HG02763 (cell line): ENCODE data around the gene WIZ.
A peak's percentile ranks its signal among the peaks of the same experiment; 100 is the strongest.

Source experiments
- ATAC-seq: cut with Tn5 transposase; IDR thresholded peaks from one replicate; pipeline ENCODE4 v1.9.1; 2021; ENCODE audit warnings: mild to moderate bottlenecking, moderate library complexity; ENCODE audit not compliant: unreplicated experiment

Gene WIZ

GRCh38 chr19:15431396-15432017 lies 18.2 kb downstream of the WIZ start:
- ATAC-seq: no peak

- no peak for ATAC-seq
These were observed 19.1 kb downstream of the WIZ start for GRCh38 chr19:15430526-15431120.

- ATAC-seq: no peak
These were observed 19.8 kb downstream of the WIZ start for GRCh38 chr19:15429825-15430467.

- no peak for ATAC-seq
These were observed 20.6 kb downstream of the WIZ start for GRCh38 chr19:15428956-15429824.

GRCh38 chr19:15427991-15428471 lies 21.7 kb downstream of the WIZ start:
- no peak for ATAC-seq

- ATAC-seq: no peak
These were observed 22.4 kb downstream of the WIZ start for GRCh38 chr19:15427350-15427700.

GRCh38 chr19:15426485-15427349 lies 23.0 kb downstream of the WIZ start:
- no peak for ATAC-seq

GRCh38 chr19:15425321-15425950 lies 24.3 kb downstream of the WIZ start:
- ATAC-seq: no peak

- ATAC-seq: no peak
These were observed 25.0 kb downstream of the WIZ start for GRCh38 chr19:15424692-15425272.

- no peak for ATAC-seq
These were observed 25.6 kb downstream of the WIZ start for GRCh38 chr19:15424121-15424520.

GRCh38 chr19:15423130-15423529 lies 26.6 kb downstream of the WIZ start:
- no peak for ATAC-seq

- ATAC-seq: no peak
These were observed 27.3 kb downstream of the WIZ start for GRCh38 chr19:15422296-15423075.

- ATAC-seq: no peak
These were observed 28.0 kb downstream of the WIZ start for GRCh38 chr19:15421721-15422260.

- no peak for ATAC-seq
These were observed 28.5 kb downstream of the WIZ start for GRCh38 chr19:15421136-15421695.

GRCh38 chr19:15419413-15420025 lies 30.2 kb downstream of the WIZ start:
- ATAC-seq: no peak

GRCh38 chr19:15418579-15419412 lies 31.0 kb downstream of the WIZ start, which contains the start of gene AKAP8L:
Gene AKAP8L, minus strand, starts transcription at chr19:15418988. Its CDS starts 65 bp downstream, at chr19:15418923.
- ATAC-seq: peak; percentile 92

- ATAC-seq: no peak
These were observed 31.6 kb downstream of the WIZ start for GRCh38 chr19:15418231-15418578.
